ENCODE data around the gene ETV4.

Gene ETV4

GRCh38 chr17:43554857-43555256 is 8.7 kb upstream of the ETV4 start:
- no peak for DNase-seq
- no peak overlapping the region for H3K14ac ChIP-seq (ENCODE audit: low read length)
- H3K36me3 ChIP-seq (ENCODE audit: control insufficient read depth in 1 of 2, insufficient read depth in 2 of 2, low read length in 2 of 2): no peaks in the 10 kb centered on the region
- H3K4me3 ChIP-seq (ENCODE audit: low read depth, low read length): no peak overlapping the region
- no peaks in the 10 kb centered on the region for H3K27me3 ChIP-seq (ENCODE audit: insufficient read depth, low read length)
- no peak overlapping the region for H4K12ac ChIP-seq (ENCODE audit: low read depth, low read length)
- H2BK5ac ChIP-seq (ENCODE audit: low read depth, low read length, poor library complexity): no peak overlapping the region
- no peak overlapping the region for H2AK5ac ChIP-seq (ENCODE audit: low read length)
- no peak overlapping the region for H2BK120ac ChIP-seq (ENCODE audit: insufficient read depth, low read length, poor library complexity)
- peaks cover 3% of the 10 kb centered on the region for H3K79me1 ChIP-seq (ENCODE audit: low read length)
- H3K23ac ChIP-seq (ENCODE audit: low read length): no peak overlapping the region
- H3K9me3 ChIP-seq (ENCODE audit: insufficient read depth, low read depth, low read length): no peaks in the 10 kb centered on the region
- H3K4me1 ChIP-seq (ENCODE audit: control insufficient read depth in 1 of 2, insufficient read depth in 2 of 2, low read length in 2 of 2): peaks cover 7 to 8% of the 10 kb centered on the region in 2 experiments
- H4K8ac ChIP-seq (ENCODE audit: low read depth, low read length): no peak overlapping the region
- no peak overlapping the region for H2BK12ac ChIP-seq (ENCODE audit: low read length)
- no peak overlapping the region for H3K9ac ChIP-seq (ENCODE audit: low read length)
- H3K4me2 ChIP-seq (ENCODE audit: low read length): no peak overlapping the region
- H4K91ac ChIP-seq (ENCODE audit: low read depth, low read length): no peak overlapping the region
- no peak overlapping the region for H3K18ac ChIP-seq (ENCODE audit: low read length)
- WGBS (ENCODE audit: extremely low coverage, insufficient coverage, insufficient read length): no CpG with 5 or more reads among the region's 6 CpGs
- no peak overlapping the region for H3K27ac ChIP-seq (ENCODE audit: low read depth, low read length)
- no peak overlapping the region for H3K4ac ChIP-seq (ENCODE audit: low read depth, low read length)
- H3K79me2 ChIP-seq (ENCODE audit: control insufficient read depth, insufficient read depth, low read length, poor library complexity): no peaks in the 10 kb centered on the region
- H2AFZ ChIP-seq (ENCODE audit: insufficient read depth, low read length, poor library complexity): no peak overlapping the region

DNA sequence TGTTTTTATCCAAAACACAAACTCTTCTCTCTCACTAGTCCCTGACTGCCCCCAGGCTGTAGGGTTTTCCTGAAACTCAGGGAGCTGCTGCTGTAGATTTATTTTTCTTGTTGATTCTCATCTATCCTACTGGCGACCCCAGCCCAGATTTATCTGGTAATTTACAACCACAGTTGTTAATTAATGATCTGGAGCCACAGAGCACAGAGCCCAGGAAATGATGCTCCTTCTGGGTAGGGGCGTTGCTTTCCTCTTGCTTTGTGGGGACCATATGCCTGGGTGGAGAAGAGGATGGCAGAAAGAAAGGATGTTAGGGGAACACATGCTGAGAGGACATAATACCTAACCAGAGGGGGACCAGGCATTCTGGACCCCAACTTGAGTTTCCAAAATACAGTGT is 7.4 kb upstream of the ETV4 start:
- Histone ChIP-seq H2BK120ac (ENCODE audit: insufficient read depth, low read length, poor library complexity) (no peak overlapping the region), H4K8ac (ENCODE audit: low read depth, low read length) (no peak overlapping the region), H3K14ac (ENCODE audit: low read length) (no peak overlapping the region), H3K27me3 (ENCODE audit: insufficient read depth, low read length) (no peaks in the 10 kb centered on the region), H3K9ac (ENCODE audit: low read length) (no peak overlapping the region), H3K79me2 (ENCODE audit: control insufficient read depth, insufficient read depth, low read length, poor library complexity) (no peaks in the 10 kb centered on the region), H4K12ac (ENCODE audit: low read depth, low read length) (no peak overlapping the region), H3K79me1 (ENCODE audit: low read length) (no peaks in the 10 kb centered on the region), H3K36me3 (ENCODE audit: control insufficient read depth in 1 of 2, insufficient read depth in 2 of 2, low read length in 2 of 2) (no peaks in the 10 kb centered on the region), H2BK5ac (ENCODE audit: low read depth, low read length, poor library complexity) (no peak overlapping the region), H2AFZ (ENCODE audit: insufficient read depth, low read length, poor library complexity) (no peak overlapping the region), H4K91ac (ENCODE audit: low read depth, low read length) (no peak overlapping the region), H3K4me1 (ENCODE audit: control insufficient read depth in 1 of 2, insufficient read depth in 2 of 2, low read length in 2 of 2) (peaks cover 0 to 7% of the 10 kb centered on the region in 2 experiments), H2BK12ac (ENCODE audit: low read length) (no peak overlapping the region), H3K18ac (ENCODE audit: low read length) (no peak overlapping the region), H3K4ac (ENCODE audit: low read depth, low read length) (no peak overlapping the region), H3K27ac (ENCODE audit: low read depth, low read length) (no peak overlapping the region), H3K9me3 (ENCODE audit: insufficient read depth, low read depth, low read length) (no peaks in the 10 kb centered on the region), H2AK5ac (ENCODE audit: low read length) (no peak overlapping the region), H3K4me2 (ENCODE audit: low read length) (no peak overlapping the region), H3K23ac (ENCODE audit: low read length) (no peak overlapping the region), H3K4me3 (ENCODE audit: low read depth, low read length) (no peak overlapping the region)
- no peak for DNase-seq
- WGBS (ENCODE audit: extremely low coverage, insufficient coverage, insufficient read length): no CpG with 5 or more reads among the region's 2 CpGs

DNA sequence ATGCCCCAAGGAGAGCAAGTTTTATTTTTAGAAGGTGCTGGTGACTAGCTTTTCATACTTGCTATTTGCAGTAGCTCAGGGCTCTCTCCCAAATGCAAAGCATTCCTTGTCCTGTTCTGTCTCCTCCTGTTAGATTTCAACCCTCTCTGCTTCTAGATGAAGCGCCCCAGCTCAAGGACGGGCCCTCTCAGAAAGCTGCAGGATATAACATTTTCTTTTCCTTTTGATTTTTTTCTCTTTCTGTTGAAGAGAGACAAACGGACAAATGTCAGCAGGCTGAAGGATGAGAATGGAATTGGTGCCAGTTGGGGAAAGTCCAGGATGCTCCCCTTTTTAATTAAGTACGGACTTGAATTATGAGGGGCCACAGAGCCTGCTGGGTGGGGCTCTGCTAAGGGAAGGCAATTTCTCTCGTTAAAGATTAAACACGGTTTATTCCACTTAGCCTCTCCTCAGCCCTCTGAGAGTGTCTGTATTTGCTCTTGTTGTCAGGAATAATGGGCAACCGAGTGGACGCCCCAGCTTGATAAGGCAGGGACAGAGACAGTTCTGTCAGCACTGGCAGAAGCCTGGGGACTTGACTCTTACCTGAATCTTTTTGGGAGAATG is 6.2 kb upstream of the ETV4 start:
- no peak overlapping the region for H4K91ac ChIP-seq (ENCODE audit: low read depth, low read length)
- H4K12ac ChIP-seq (ENCODE audit: low read depth, low read length): no peak overlapping the region
- H3K36me3 ChIP-seq (ENCODE audit: control insufficient read depth in 1 of 2, insufficient read depth in 2 of 2, low read length in 2 of 2): no peaks in the 10 kb centered on the region
- no peak overlapping the region for H3K4me3 ChIP-seq (ENCODE audit: low read depth, low read length)
- H3K9ac ChIP-seq (ENCODE audit: low read length): no peak overlapping the region
- no peak overlapping the region for H3K4me2 ChIP-seq (ENCODE audit: low read length)
- H3K79me2 ChIP-seq (ENCODE audit: control insufficient read depth, insufficient read depth, low read length, poor library complexity): no peaks in the 10 kb centered on the region
- no peaks in the 10 kb centered on the region for H3K79me1 ChIP-seq (ENCODE audit: low read length)
- H3K4me1 ChIP-seq (ENCODE audit: control insufficient read depth in 1 of 2, insufficient read depth in 2 of 2, low read length in 2 of 2): peaks cover 0 to 7% of the 10 kb centered on the region in 2 experiments
- H3K18ac ChIP-seq (ENCODE audit: low read length): no peak overlapping the region
- no peak overlapping the region for H2BK12ac ChIP-seq (ENCODE audit: low read length)
- no peak overlapping the region for H4K8ac ChIP-seq (ENCODE audit: low read depth, low read length)
- H3K27me3 ChIP-seq (ENCODE audit: insufficient read depth, low read length): peaks cover 2% of the 10 kb centered on the region
- H3K23ac ChIP-seq (ENCODE audit: low read length): no peak overlapping the region
- no peak for DNase-seq
- H3K9me3 ChIP-seq (ENCODE audit: insufficient read depth, low read depth, low read length): no peaks in the 10 kb centered on the region
- no peak overlapping the region for H2BK120ac ChIP-seq (ENCODE audit: insufficient read depth, low read length, poor library complexity)
- H2BK5ac ChIP-seq (ENCODE audit: low read depth, low read length, poor library complexity): no peak overlapping the region
- no peak overlapping the region for H3K14ac ChIP-seq (ENCODE audit: low read length)
- WGBS (ENCODE audit: extremely low coverage, insufficient coverage, insufficient read length): no CpG with 5 or more reads among the region's 8 CpGs
- H2AFZ ChIP-seq (ENCODE audit: insufficient read depth, low read length, poor library complexity): no peak overlapping the region
- no peak overlapping the region for H3K4ac ChIP-seq (ENCODE audit: low read depth, low read length)
- no peak overlapping the region for H3K27ac ChIP-seq (ENCODE audit: low read depth, low read length)
- no peak overlapping the region for H2AK5ac ChIP-seq (ENCODE audit: low read length)

- Histone ChIP-seq H3K27me3 (ENCODE audit: insufficient read depth, low read length) (peaks cover 6% of the 10 kb centered on the region), H3K18ac (ENCODE audit: low read length) (no peak overlapping the region), H3K36me3 (ENCODE audit: control insufficient read depth in 1 of 2, insufficient read depth in 2 of 2, low read length in 2 of 2) (no peaks in the 10 kb centered on the region), H2BK120ac (ENCODE audit: insufficient read depth, low read length, poor library complexity) (no peak overlapping the region), H4K12ac (ENCODE audit: low read depth, low read length) (no peak overlapping the region), H3K23ac (ENCODE audit: low read length) (no peak overlapping the region), H3K4me1 (ENCODE audit: control insufficient read depth in 1 of 2, insufficient read depth in 2 of 2, low read length in 2 of 2) (peaks cover 3 to 15% of the 10 kb centered on the region in 2 experiments), H3K4ac (ENCODE audit: low read depth, low read length) (no peak overlapping the region), H2BK5ac (ENCODE audit: low read depth, low read length, poor library complexity) (no peak overlapping the region), H3K9me3 (ENCODE audit: insufficient read depth, low read depth, low read length) (no peaks in the 10 kb centered on the region), H4K91ac (ENCODE audit: low read depth, low read length) (no peak overlapping the region), H3K4me2 (ENCODE audit: low read length) (no peak overlapping the region), H3K14ac (ENCODE audit: low read length) (no peak overlapping the region), H2AFZ (ENCODE audit: insufficient read depth, low read length, poor library complexity) (no peak overlapping the region), H2AK5ac (ENCODE audit: low read length) (no peak overlapping the region), H3K79me1 (ENCODE audit: low read length) (peaks cover 2% of the 10 kb centered on the region), H3K4me3 (ENCODE audit: low read depth, low read length) (no peak overlapping the region), H3K27ac (ENCODE audit: low read depth, low read length) (no peak overlapping the region), H3K9ac (ENCODE audit: low read length) (no peak overlapping the region), H2BK12ac (ENCODE audit: low read length) (no peak overlapping the region), H3K79me2 (ENCODE audit: control insufficient read depth, insufficient read depth, low read length, poor library complexity) (no peaks in the 10 kb centered on the region), H4K8ac (ENCODE audit: low read depth, low read length) (no peak overlapping the region)
- DNase-seq: no peak
- no CpG with 5 or more reads among the region's 4 CpGs for WGBS (ENCODE audit: extremely low coverage, insufficient coverage, insufficient read length)
Measured at GRCh38 chr17:43550754-43551153, 4.6 kb upstream of the ETV4 start.
